Common myeloid progenitor, CD34-positive (primary cell): ENCODE data around the gene MYPN.

Experiments
- CTCF ChIA-PET: fragments of 350-600 bp; sonication (Branson Sonifier 250); formaldehyde crosslinking; loops from one replicate; lab custom pipeline; 2021; ENCODE audit warnings: antibody characterized with exemption; lab: Charles Lee
- POLR2A ChIA-PET: fragments of 350-600 bp; sonication (Branson Sonifier 250); formaldehyde crosslinking; loops from one replicate; lab custom pipeline; 2021; ENCODE audit warnings: antibody characterized with exemption; lab: Charles Lee
- DNase-seq, 3 donors: peaks; one replicate each; pipeline versions ENCODE4 v3.0.0 to v3.0.0-alpha.2; 2013
- H3K27ac ChIP-seq, 2 experiments: 1 replicate in 1 of 2; 2 replicates in 1 of 2; pipeline ENCODE4 v1.7.0; 2013; ENCODE audit warnings: inconsistent platforms in 2 of 2, low read length in 2 of 2, mild to moderate bottlenecking in 2 of 2, low read depth in 1 of 2, moderate library complexity in 1 of 2; ENCODE audit not compliant: severe bottlenecking in 2 of 2, insufficient read depth in 1 of 2, poor library complexity in 1 of 2
- H3K27me3 ChIP-seq, 5 experiments: replicated peaks in 2 of 5; 1 replicate in 3 of 5; 2 replicates in 2 of 5; pipeline versions ENCODE4 v1.6.1 to v1.7.0; 2013; ENCODE audit warnings: low read length in 4 of 5, mild to moderate bottlenecking in 2 of 5, moderate library complexity in 2 of 5, inconsistent platforms in 1 of 5; ENCODE audit not compliant: insufficient read depth in 5 of 5, control insufficient read depth in 4 of 5
- H3K36me3 ChIP-seq, 4 experiments: 1 replicate in 2 of 4; 2 replicates in 2 of 4; pipeline versions ENCODE4 v1.6.1 to v1.7.0; 2013; ENCODE audit warnings: low read length in 3 of 4, control low read depth in 1 of 4, mild to moderate bottlenecking in 1 of 4; ENCODE audit not compliant: control insufficient read depth in 4 of 4, insufficient read depth in 4 of 4
- H3K4me1 ChIP-seq, 4 experiments: 1 replicate in 3 of 4; 2 replicates in 1 of 4; pipeline versions ENCODE4 v1.6.1 to v1.7.1; 2013; ENCODE audit warnings: low read length in 3 of 4, mild to moderate bottlenecking in 3 of 4, control low read depth in 1 of 4, inconsistent platforms in 1 of 4, moderate library complexity in 1 of 4; ENCODE audit not compliant: control insufficient read depth in 4 of 4, insufficient read depth in 4 of 4; ENCODE audit errors: control extremely low read depth in 1 of 4
- H3K4me3 ChIP-seq, 7 experiments: 1 replicate in 4 of 7; 2 replicates in 3 of 7; pipeline versions ENCODE4 v1.5.1 to v1.7.0; 2013; ENCODE audit warnings: mild to moderate bottlenecking in 7 of 7, low read length in 6 of 7, moderate library complexity in 6 of 7, inconsistent platforms in 2 of 7, low read depth in 2 of 7, control low read depth in 1 of 7; ENCODE audit not compliant: insufficient read depth in 4 of 7, control insufficient read depth in 1 of 7; ENCODE audit errors: extremely low read depth in 1 of 7
- H3K9me3 ChIP-seq, 5 experiments: 1 replicate in 4 of 5; 2 replicates in 1 of 5; pipeline versions ENCODE4 v1.6.1 to v1.7.1; 2013; ENCODE audit warnings: low read length in 4 of 5, mild to moderate bottlenecking in 2 of 5, inconsistent platforms in 1 of 5, low read depth in 1 of 5, moderate library complexity in 1 of 5; ENCODE audit not compliant: control insufficient read depth in 4 of 5, insufficient read depth in 2 of 5; ENCODE audit errors: control extremely low read depth in 1 of 5
- WGBS: methylation state at CpG from one replicate; pipeline ENCODE4 v1.1.5; 2013; ENCODE audit not compliant: insufficient coverage; 5-methylcytosine and 5-hydroxymethylcytosine counted together

Gene MYPN

GRCh38 chr10:68139448-68140272 is 30.4 kb downstream of the MYPN start:
- no peak overlapping the region for H3K4me3 ChIP-seq
- H3K27ac ChIP-seq: no peak overlapping the region
- H3K36me3 ChIP-seq: no peaks in the 10 kb centered on the region
- no peaks in the 10 kb centered on the region for H3K9me3 ChIP-seq
- ChIA-PET POLR2A (no interaction called here), CTCF (interaction anchor here (1.0 to 1.1 kb wide), 2 partner anchors 14 to 16 kb away, joined by 3 read pairs; no protein-coding TSS in a partner anchor)
- DNase-seq: no peak
- H3K4me1 ChIP-seq: no peaks in the 10 kb centered on the region
- WGBS: 93% methylated on average over 4 of the region's 6 CpGs
- H3K27me3 ChIP-seq: no peaks in the 10 kb centered on the region

- Histone ChIP-seq H3K4me1 (no peaks in the 10 kb centered on the region), H3K4me3 (no peak overlapping the region), H3K9me3 (no peaks in the 10 kb centered on the region), H3K36me3 (no peaks in the 10 kb centered on the region), H3K27me3 (no peaks in the 10 kb centered on the region), H3K27ac (no peak overlapping the region)
- no peak for DNase-seq
- CTCF ChIA-PET: no interaction called here
- POLR2A ChIA-PET: no interaction called here
- 90% methylated on average over 3 of the region's 4 CpGs for WGBS
Observed at GRCh38 chr10:68142761-68143160, 33.5 kb downstream of the MYPN start.

GRCh38 chr10:68144709-68145108 is 35.4 kb downstream of the MYPN start:
- CTCF ChIA-PET: no interaction called here
- 100% methylated on average over 2 of the region's 6 CpGs for WGBS
- Histone ChIP-seq H3K9me3 (no peaks in the 10 kb centered on the region), H3K4me1 (no peaks in the 10 kb centered on the region), H3K27ac (no peak overlapping the region), H3K36me3 (no peaks in the 10 kb centered on the region), H3K4me3 (no peak overlapping the region), H3K27me3 (no peaks in the 10 kb centered on the region)
- no peak for DNase-seq
- POLR2A ChIA-PET: interaction anchor here (0.6 kb wide), 1 partner anchor 267 kb away, joined by 4 read pairs; no protein-coding TSS in a partner anchor

- Histone ChIP-seq H3K4me1 (no peaks in the 10 kb centered on the region), H3K9me3 (no peaks in the 10 kb centered on the region), H3K27ac (no peak overlapping the region), H3K4me3 (no peak overlapping the region), H3K27me3 (no peaks in the 10 kb centered on the region), H3K36me3 (no peaks in the 10 kb centered on the region)
- CTCF ChIA-PET: interaction anchor here (1.2 kb wide), 1 partner anchor 10 kb away, joined by 5 read pairs; no protein-coding TSS in a partner anchor
- 91% methylated on average over 3 of the region's 3 CpGs for WGBS
- DNase-seq: no peak
- POLR2A ChIA-PET: no interaction called here
Observed at GRCh38 chr10:68145705-68146104, 36.4 kb downstream of the MYPN start.

DNA sequence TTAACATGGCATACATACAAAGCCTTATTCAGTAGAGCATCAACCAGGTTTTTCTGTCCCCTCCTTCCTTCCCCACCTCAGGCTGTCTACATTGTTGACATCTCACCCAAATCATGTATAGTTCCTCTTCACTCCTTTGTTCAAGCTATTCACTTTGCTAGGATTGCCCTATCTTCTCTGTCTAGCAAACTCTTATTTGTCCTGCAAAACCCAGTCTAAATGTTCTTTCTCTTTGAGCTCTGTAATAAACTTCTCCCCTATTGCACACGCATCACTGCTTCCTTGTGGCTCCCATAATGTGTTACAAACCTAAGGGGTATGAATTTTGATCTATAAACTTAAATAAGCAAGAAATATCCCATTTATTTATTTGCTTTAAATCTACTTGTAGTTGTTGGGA is 36.8 kb downstream of the MYPN start:
- CTCF ChIA-PET: interaction anchor here (1.2 kb wide), 1 partner anchor 9 kb away, joined by 5 read pairs; no protein-coding TSS in a partner anchor
- whole genome bisulfite sequencing: no CpG with 5 or more reads among the region's 1 CpG
- no peaks in the 10 kb centered on the region for H3K36me3 ChIP-seq
- no peak overlapping the region for H3K27ac ChIP-seq
- no peaks in the 10 kb centered on the region for H3K4me1 ChIP-seq
- H3K27me3 ChIP-seq: no peaks in the 10 kb centered on the region
- POLR2A ChIA-PET: no interaction called here
- H3K9me3 ChIP-seq: no peaks in the 10 kb centered on the region
- no peak overlapping the region for H3K4me3 ChIP-seq
- DNase-seq: no peak

- no peaks in the 10 kb centered on the region for H3K36me3 ChIP-seq
- no peaks in the 10 kb centered on the region for H3K9me3 ChIP-seq
- no peak overlapping the region for H3K27ac ChIP-seq
- peaks cover 0 to 2% (median 0%) of the 10 kb centered on the region in 5 experiments for H3K27me3 ChIP-seq
- H3K4me3 ChIP-seq: no peak overlapping the region
- no CpG with 5 or more reads among the region's 1 CpG for WGBS
- no peaks in the 10 kb centered on the region for H3K4me1 ChIP-seq
- CTCF ChIA-PET: interaction anchor here (1.5 kb wide), 1 partner anchor 9 kb away, joined by 3 read pairs; no protein-coding TSS in a partner anchor
- DNase-seq: no peak
- POLR2A ChIA-PET: interaction anchor here (0.6 to 1.2 kb wide), 3 partner anchors 16 to 39 kb away, joined by 3 read pairs; no protein-coding TSS in a partner anchor
Observed at GRCh38 chr10:68151453-68151852, 42.2 kb downstream of the MYPN start.
